ENCODE measurements around the gene KIAA0930. TPM values are rescaled to one million over a fixed set of nuclear protein-coding genes. Genes with fewer than 3 reads are reported as not detected.

Gene KIAA0930
- total and polyA plus RNA-seq, 2 experiments from 2014 or later, result 15.0 to 78.6 TPM

- TF ChIP-seq ZNF462 (CRISPR knock-in tag; IDR thresholded peaks at IDR 0.05), result no peak
- TF ChIP-seq CREB1 (CRISPR knock-in tag; IDR thresholded peaks at IDR 0.05; ENCODE audit: low read depth), result no peak
- TF ChIP-seq EZH2 (IDR thresholded peaks at IDR 0.05; ENCODE audit: low read depth, unreplicated experiment), result no peak
- no peak for TF ChIP-seq ZNF114 (CRISPR knock-in tag; IDR thresholded peaks at IDR 0.05)
- no peak for TF ChIP-seq REST (IDR thresholded peaks at IDR 0.05; ENCODE audit: unreplicated experiment)
- no peak for TF ChIP-seq POLR2AphosphoS5 (IDR thresholded peaks at IDR 0.05; ENCODE audit: low read depth)
Measured at GRCh38 chr22:45272498-45272897, 31.8 kb upstream of the KIAA0930 start (continued).

Measured in GM23338 (cell line).